Measurements from ENCODE around the gene E2F3. TPM values are rescaled to one million over a fixed set of nuclear protein-coding genes. Genes with fewer than 3 reads are reported as not detected.
A peak's percentile ranks its signal among the peaks of the same experiment; 100 is the strongest.

E2F3 gene
- total RNA-seq, 6 donors from 2014 or later = 4.0 to 10.8 (median 6.5) TPM

- H3K27ac ChIP-seq = no peak overlapping the region
- peaks cover 0 to 2% (median 0%) of the 10 kb centered on the region in 4 donors for H3K4me1 ChIP-seq
- no peak overlapping the region for H3K4me3 ChIP-seq
- H3K9me3 ChIP-seq = no peaks in the 10 kb centered on the region
- TF ChIP-seq POLR2A (IDR thresholded peaks at IDR 0.05) (no peak), POLR2AphosphoS5 (IDR thresholded peaks at IDR 0.05) (no peak), CTCF (IDR thresholded peaks at IDR 0.05) (no peak), EP300 (IDR thresholded peaks at IDR 0.05) (no peak)
- H3K36me3 ChIP-seq = no peaks in the 10 kb centered on the region
- H3K27me3 ChIP-seq = no peaks in the 10 kb centered on the region
- ATAC-seq (ENCODE audit: low FRiP score in 2 of 2) (no peak), DNase-seq (no peak)
- 81 to 92% methylated on average over 4 of the region's 4 CpGs for WGBS, 2 donors
Measured at GRCh38 chr6:20467437-20467836, 65.8 kb downstream of the E2F3 start.

GRCh38 chr6:20468209-20468608 lies 66.5 kb downstream of the E2F3 start:
- no peaks in the 10 kb centered on the region for H3K36me3 ChIP-seq
- WGBS, 2 donors = 86 to 89% methylated on average over 5 to 7 of the region's 7 CpGs
- H3K4me1 ChIP-seq = peaks cover 0 to 2% (median 0%) of the 10 kb centered on the region in 4 donors
- no peak for DNase-seq
- ATAC-seq (ENCODE audit: low FRiP score in 2 of 2) = no peak
- no peak overlapping the region for H3K4me3 ChIP-seq
- H3K27ac ChIP-seq = no peak overlapping the region
- no peaks in the 10 kb centered on the region for H3K27me3 ChIP-seq
- no peak for TF ChIP-seq CTCF (IDR thresholded peaks at IDR 0.05)
- no peak for TF ChIP-seq EP300 (IDR thresholded peaks at IDR 0.05)
- TF ChIP-seq POLR2AphosphoS5 (IDR thresholded peaks at IDR 0.05) = no peak
- H3K9me3 ChIP-seq = no peaks in the 10 kb centered on the region

GRCh38 chr6:20472748-20473147 lies 71.1 kb downstream of the E2F3 start:
- no peaks in the 10 kb centered on the region for H3K36me3 ChIP-seq
- H3K27me3 ChIP-seq = no peaks in the 10 kb centered on the region
- H3K9me3 ChIP-seq = no peaks in the 10 kb centered on the region
- H3K27ac ChIP-seq = no peak overlapping the region
- DNase-seq = no peak
- TF ChIP-seq CTCF (IDR thresholded peaks at IDR 0.05) (no peak), POLR2A (IDR thresholded peaks at IDR 0.05) (no peak), POLR2AphosphoS5 (IDR thresholded peaks at IDR 0.05) (no peak), EP300 (IDR thresholded peaks at IDR 0.05) (no peak)
- ATAC-seq (ENCODE audit: low FRiP score in 2 of 2) = no peak
- H3K4me3 ChIP-seq = no peak overlapping the region
- WGBS, 2 donors = 88 to 94% methylated on average over 3 of the region's 3 CpGs
- no peaks in the 10 kb centered on the region for H3K4me1 ChIP-seq

- Histone ChIP-seq H3K27me3 (no peaks in the 10 kb centered on the region), H3K36me3 (no peaks in the 10 kb centered on the region), H3K4me3 (no peak overlapping the region), H3K27ac (no peak overlapping the region), H3K4me1 (no peaks in the 10 kb centered on the region), H3K9me3 (no peaks in the 10 kb centered on the region)
- DNase-seq (no peak), ATAC-seq (ENCODE audit: low FRiP score in 2 of 2) (no peak)
- TF ChIP-seq CTCF (IDR thresholded peaks at IDR 0.05) (no peak), EP300 (IDR thresholded peaks at IDR 0.05) (no peak), POLR2A (IDR thresholded peaks at IDR 0.05) (no peak), POLR2AphosphoS5 (IDR thresholded peaks at IDR 0.05) (no peak)
- WGBS, 2 donors = 79 to 100% methylated on average over 1 of the region's 1 CpG
Measured at GRCh38 chr6:20473518-20473917, 71.8 kb downstream of the E2F3 start.

- DNase-seq = no peak
- ATAC-seq (ENCODE audit: low FRiP score in 2 of 2) = no peak
- Histone ChIP-seq H3K9me3 (no peaks in the 10 kb centered on the region), H3K27me3 (no peaks in the 10 kb centered on the region), H3K4me1 (no peaks in the 10 kb centered on the region), H3K4me3 (no peak overlapping the region), H3K36me3 (no peaks in the 10 kb centered on the region), H3K27ac (peak overlapping the region in 1 of 4 donors; percentile 9)
- TF ChIP-seq CTCF (IDR thresholded peaks at IDR 0.05) (no peak), POLR2AphosphoS5 (IDR thresholded peaks at IDR 0.05) (no peak), POLR2A (IDR thresholded peaks at IDR 0.05) (no peak), EP300 (IDR thresholded peaks at IDR 0.05) (no peak)
- 87 to 88% methylated on average over 7 of the region's 7 CpGs for WGBS, 2 donors
Measured at GRCh38 chr6:20474874-20475542, 73.3 kb downstream of the E2F3 start.

All from upper lobe of left lung (tissue), 6 donors.